GM12864 (cell line): ENCODE data around the gene RALGAPA1.

Experiments used
- DNase-seq: peaks from one replicate; pipeline ENCODE4 v3.0.0-alpha.2; 2011; ENCODE audit warnings: low read depth
- H3K4me3 ChIP-seq: 2 replicates; pipeline ENCODE4 v1.5.1; 2011; ENCODE audit warnings: mild to moderate bottlenecking, low read depth, low read length, control low read depth
- TF ChIP-seq, protein P1 (sequence below): IDR thresholded peaks from 2 replicates; pipeline ENCODE4 v1.5.1; 2011; ENCODE audit warnings: low read depth, mild to moderate bottlenecking, moderate library complexity, low read length, control low read depth, inconsistent platforms; ENCODE audit errors: missing control alignments

The RALGAPA1 gene

DNA sequence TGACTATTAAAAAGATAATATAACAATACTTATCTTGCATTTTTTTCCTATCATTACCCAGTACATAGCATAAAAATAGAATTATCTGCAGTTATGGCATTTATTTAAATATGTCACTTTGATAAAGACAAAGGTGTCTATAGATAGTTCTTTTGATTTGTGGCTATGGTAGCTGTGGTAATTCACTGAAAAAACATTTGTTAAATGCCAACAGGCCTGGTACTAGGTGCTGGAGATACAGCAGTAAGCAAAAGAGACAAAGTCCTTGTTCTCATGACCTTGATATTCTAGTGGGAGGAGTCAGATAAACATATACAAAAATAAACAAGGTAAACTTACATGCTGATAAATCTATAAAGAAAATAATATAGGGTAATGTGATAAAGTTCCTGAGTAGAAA, 230.5 kb downstream of the RALGAPA1 start:
- TF ChIP-seq, protein P1, sequence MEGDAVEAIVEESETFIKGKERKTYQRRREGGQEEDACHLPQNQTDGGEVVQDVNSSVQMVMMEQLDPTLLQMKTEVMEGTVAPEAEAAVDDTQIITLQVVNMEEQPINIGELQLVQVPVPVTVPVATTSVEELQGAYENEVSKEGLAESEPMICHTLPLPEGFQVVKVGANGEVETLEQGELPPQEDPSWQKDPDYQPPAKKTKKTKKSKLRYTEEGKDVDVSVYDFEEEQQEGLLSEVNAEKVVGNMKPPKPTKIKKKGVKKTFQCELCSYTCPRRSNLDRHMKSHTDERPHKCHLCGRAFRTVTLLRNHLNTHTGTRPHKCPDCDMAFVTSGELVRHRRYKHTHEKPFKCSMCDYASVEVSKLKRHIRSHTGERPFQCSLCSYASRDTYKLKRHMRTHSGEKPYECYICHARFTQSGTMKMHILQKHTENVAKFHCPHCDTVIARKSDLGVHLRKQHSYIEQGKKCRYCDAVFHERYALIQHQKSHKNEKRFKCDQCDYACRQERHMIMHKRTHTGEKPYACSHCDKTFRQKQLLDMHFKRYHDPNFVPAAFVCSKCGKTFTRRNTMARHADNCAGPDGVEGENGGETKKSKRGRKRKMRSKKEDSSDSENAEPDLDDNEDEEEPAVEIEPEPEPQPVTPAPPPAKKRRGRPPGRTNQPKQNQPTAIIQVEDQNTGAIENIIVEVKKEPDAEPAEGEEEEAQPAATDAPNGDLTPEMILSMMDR, result no peak

DNA sequence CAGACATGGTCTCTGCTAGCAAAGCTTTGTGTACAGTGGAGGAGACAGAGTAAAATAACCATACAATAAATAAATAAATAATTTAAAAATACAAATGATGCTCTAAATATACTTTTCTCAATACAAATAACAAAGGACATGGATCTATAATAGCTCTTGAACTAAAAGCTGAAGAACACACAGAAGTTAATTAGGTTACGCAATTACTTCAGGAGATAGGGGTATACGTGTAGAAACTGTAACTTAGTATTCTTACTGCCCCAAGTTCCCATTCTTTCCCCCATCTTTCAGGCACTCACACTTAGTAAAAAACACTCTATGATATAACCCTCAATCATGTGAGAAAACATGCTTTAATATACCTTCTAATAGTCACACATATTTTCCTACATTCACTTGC, 231.0 kb downstream of the RALGAPA1 start:
- TF ChIP-seq, protein P1, result no peak
- H3K4me3 ChIP-seq, result no peak overlapping the region
- DNase-seq, result no peak

More for the DNA sequence above, 230.5 kb downstream of the RALGAPA1 start:
- DNase-seq, result no peak
- no peak overlapping the region for H3K4me3 ChIP-seq

DNA sequence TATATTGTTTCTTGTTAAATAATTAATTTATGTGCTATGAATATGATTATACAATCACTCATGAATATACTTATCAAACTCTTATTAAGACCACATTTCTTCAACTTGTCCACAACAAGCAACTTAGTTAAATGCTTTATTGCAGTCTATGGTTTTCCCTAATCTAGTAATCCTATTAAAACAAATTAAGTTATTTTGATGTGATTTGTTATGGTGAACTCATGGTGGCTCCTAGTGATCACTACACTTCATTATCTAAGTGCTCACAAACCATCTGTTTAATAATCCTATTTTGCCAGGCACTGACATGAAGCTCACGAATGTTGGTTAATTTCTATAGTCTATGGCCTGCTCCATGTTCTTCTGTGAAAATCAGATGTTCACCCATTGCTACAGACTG, 232.2 kb downstream of the RALGAPA1 start:
- no peak for DNase-seq
- H3K4me3 ChIP-seq, result no peak overlapping the region
- TF ChIP-seq, protein P1, result no peak

DNA sequence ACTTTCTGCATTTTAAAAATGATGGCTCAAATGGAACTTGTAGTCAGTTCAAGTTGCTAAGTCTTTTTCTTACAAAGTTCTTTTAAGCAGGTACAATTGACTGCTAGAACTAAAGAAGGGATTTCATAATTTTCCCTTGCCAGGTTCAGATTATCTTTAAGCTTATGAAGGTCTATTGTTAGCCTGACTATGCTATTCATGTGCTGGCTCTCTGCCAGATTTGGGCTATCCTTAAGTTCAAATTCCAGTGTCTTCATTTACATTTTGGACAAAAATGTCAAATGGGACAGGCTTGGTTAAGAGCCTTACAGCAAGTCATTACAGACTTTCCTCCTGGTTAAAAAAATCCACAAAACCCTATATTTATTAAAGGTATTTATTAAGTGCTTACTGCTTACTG, 232.8 kb downstream of the RALGAPA1 start:
- TF ChIP-seq, protein P1, result no peak
- no peak overlapping the region for H3K4me3 ChIP-seq
- no peak for DNase-seq

DNA sequence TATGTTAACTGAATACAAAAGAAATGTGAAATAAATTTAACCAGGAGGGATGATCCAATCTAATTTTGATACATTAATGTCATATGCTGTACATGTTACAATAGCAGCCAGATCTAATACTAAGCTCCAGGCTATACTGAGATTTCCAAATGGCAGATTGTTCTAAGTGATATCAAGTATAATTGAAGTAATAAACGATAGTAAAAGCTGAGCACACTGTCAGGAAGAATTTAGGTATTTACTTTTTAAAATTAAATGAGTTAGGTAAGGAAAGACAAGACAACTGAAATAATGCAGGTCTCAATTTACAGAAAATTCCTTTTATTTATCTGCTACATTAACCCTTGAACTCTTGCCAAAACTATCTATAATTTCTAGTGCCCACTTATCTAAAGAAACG, 235.2 kb downstream of the RALGAPA1 start:
- H3K4me3 ChIP-seq, result no peak overlapping the region
- TF ChIP-seq, protein P1, result no peak
- DNase-seq, result no peak

DNA sequence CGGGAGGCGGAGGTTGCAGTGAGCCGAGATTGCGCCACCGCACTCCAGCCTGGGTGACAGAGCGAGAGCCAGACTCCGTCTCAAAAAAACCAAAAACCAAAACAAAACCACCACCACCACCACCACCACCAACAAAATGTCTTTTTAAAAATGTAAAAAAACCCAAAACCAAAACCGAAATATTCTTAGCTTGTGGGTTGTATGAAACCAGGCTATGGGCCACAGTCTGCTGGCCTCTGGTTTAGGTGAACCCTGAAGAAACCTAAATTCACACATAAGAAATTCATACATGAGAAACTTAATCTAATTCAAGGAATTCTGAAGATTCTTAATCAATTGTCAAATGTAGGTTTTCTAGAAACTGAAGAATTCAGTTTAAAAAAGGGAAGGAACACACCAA, 237.5 kb downstream of the RALGAPA1 start:
- TF ChIP-seq, protein P1, result no peak
- no peak for DNase-seq
- H3K4me3 ChIP-seq, result no peak overlapping the region

DNA sequence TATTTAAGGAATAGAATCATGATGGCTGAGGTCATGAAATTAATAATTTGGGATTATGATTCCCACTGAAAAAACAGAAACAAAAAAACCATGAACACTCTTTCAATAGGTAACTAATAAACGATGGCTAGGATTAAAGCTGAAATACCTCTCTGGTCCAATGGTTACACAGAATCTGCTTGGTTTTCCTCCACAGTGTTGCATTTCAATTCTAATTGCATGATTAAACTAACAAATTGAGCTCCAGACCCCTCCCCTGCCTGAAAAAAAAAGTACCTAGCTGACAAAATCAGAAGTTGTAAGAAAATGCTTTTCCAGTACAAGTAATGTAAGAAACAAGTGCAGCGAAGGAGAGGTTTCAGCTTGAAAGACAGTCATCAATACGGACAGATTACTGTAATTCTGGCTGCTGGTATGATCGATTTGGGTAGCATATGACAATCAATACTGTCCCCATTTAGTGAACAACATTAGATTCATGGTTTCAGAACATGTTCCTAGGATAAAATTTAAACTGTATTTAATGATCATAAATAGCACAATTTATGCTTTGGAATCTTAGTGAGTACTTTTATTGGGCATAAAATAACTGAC, 243.1 kb downstream of the RALGAPA1 start:
- DNase-seq, result no peak
- no peak overlapping the region for H3K4me3 ChIP-seq
- TF ChIP-seq, protein P1, result no peak
